ENCODE data around the gene TBX4. TPM values are rescaled to one million over a fixed set of nuclear protein-coding genes. Genes with fewer than 3 reads are reported as not detected.

The TBX4 gene
- total RNA-seq, 1 experiment from 2014 or later = not detected

GRCh38 chr17:61404913-61405685 lies 47.1 kb upstream of the TBX4 start:
- Mint-ChIP-seq H3K4me1 (ENCODE audit: low read depth, unreplicated experiment) (no peaks in the 10 kb centered on the region), H3K9me3 (ENCODE audit: low read depth, unreplicated experiment) (no peaks in the 10 kb centered on the region), H3K27ac (ENCODE audit: unreplicated experiment) (no peak overlapping the region), H3K27me3 (ENCODE audit: unreplicated experiment) (peaks cover 27% of the 10 kb centered on the region), H3K36me3 (ENCODE audit: insufficient read depth, unreplicated experiment) (peaks cover 5% of the 10 kb centered on the region), H3K4me3 (ENCODE audit: low read depth, unreplicated experiment) (no peak overlapping the region)
- no peak for DNase-seq
- intact Hi-C loops (cut with micrococcal nuclease; ENCODE audit: unreplicated experiment) = loop anchor here (5.0 kb wide), 1 partner anchor 433 kb away; no protein-coding TSS in a partner anchor
- no peak for TF ChIP-seq CTCF (IDR thresholded peaks at IDR 0.05; ENCODE audit: unreplicated experiment)
- no TSS peak for BruUV-seq (replicated peaks)
- CTCF ChIA-PET = no interaction called here

- intact Hi-C loops (cut with micrococcal nuclease; ENCODE audit: unreplicated experiment) = loop anchor here (5.0 kb wide), 1 partner anchor 434 kb away; no protein-coding TSS in a partner anchor
- Mint-ChIP-seq H3K27ac (ENCODE audit: unreplicated experiment) (no peak overlapping the region), H3K9me3 (ENCODE audit: low read depth, unreplicated experiment) (no peaks in the 10 kb centered on the region), H3K36me3 (ENCODE audit: insufficient read depth, unreplicated experiment) (peaks cover 5% of the 10 kb centered on the region), H3K4me3 (ENCODE audit: low read depth, unreplicated experiment) (no peak overlapping the region), H3K27me3 (ENCODE audit: unreplicated experiment) (peaks cover 25% of the 10 kb centered on the region), H3K4me1 (ENCODE audit: low read depth, unreplicated experiment) (no peaks in the 10 kb centered on the region)
- no TSS peak for BruUV-seq (replicated peaks)
- TF ChIP-seq CTCF (IDR thresholded peaks at IDR 0.05; ENCODE audit: unreplicated experiment) = no peak
- CTCF ChIA-PET = no interaction called here
- DNase-seq = no peak
Observed at GRCh38 chr17:61405686-61406536, 46.3 kb upstream of the TBX4 start.

- H3K27ac Mint-ChIP-seq (ENCODE audit: unreplicated experiment) = no peak overlapping the region
- no peaks in the 10 kb centered on the region for H3K4me1 Mint-ChIP-seq (ENCODE audit: low read depth, unreplicated experiment)
- intact Hi-C loops (cut with micrococcal nuclease; ENCODE audit: unreplicated experiment) = loop anchor here (5.0 kb wide), 1 partner anchor 434 kb away; no protein-coding TSS in a partner anchor
- H3K36me3 Mint-ChIP-seq (ENCODE audit: insufficient read depth, unreplicated experiment) = peaks cover 9% of the 10 kb centered on the region
- no TSS peak for BruUV-seq (replicated peaks)
- no peaks in the 10 kb centered on the region for H3K9me3 Mint-ChIP-seq (ENCODE audit: low read depth, unreplicated experiment)
- TF ChIP-seq CTCF (IDR thresholded peaks at IDR 0.05; ENCODE audit: unreplicated experiment) = no peak
- H3K27me3 Mint-ChIP-seq (ENCODE audit: unreplicated experiment) = peaks cover 19% of the 10 kb centered on the region
- H3K4me3 Mint-ChIP-seq (ENCODE audit: low read depth, unreplicated experiment) = no peak overlapping the region
- CTCF ChIA-PET = no interaction called here
- no peak for DNase-seq
Observed at GRCh38 chr17:61406537-61406845, 45.7 kb upstream of the TBX4 start.

- Mint-ChIP-seq H3K27ac (ENCODE audit: unreplicated experiment) (no peak overlapping the region), H3K9me3 (ENCODE audit: low read depth, unreplicated experiment) (no peaks in the 10 kb centered on the region), H3K36me3 (ENCODE audit: insufficient read depth, unreplicated experiment) (peaks cover 13% of the 10 kb centered on the region), H3K4me3 (ENCODE audit: low read depth, unreplicated experiment) (no peak overlapping the region), H3K4me1 (ENCODE audit: low read depth, unreplicated experiment) (no peaks in the 10 kb centered on the region), H3K27me3 (ENCODE audit: unreplicated experiment) (peaks cover 11% of the 10 kb centered on the region)
- intact Hi-C loops (cut with micrococcal nuclease; ENCODE audit: unreplicated experiment) = loop anchor here (5.0 kb wide), 1 partner anchor 435 kb away; no protein-coding TSS in a partner anchor
- DNase-seq = no peak
- CTCF ChIA-PET = interaction anchor here (0.5 to 0.7 kb wide), 2 partner anchors 64 to 173 kb away, joined by 3 to 5 read pairs; no protein-coding TSS in a partner anchor
- BruUV-seq (replicated peaks) = no TSS peak
- no peak for TF ChIP-seq CTCF (IDR thresholded peaks at IDR 0.05; ENCODE audit: unreplicated experiment)
Observed at GRCh38 chr17:61406971-61407911, 45.0 kb upstream of the TBX4 start.
